GM12801 (cell line): ENCODE results near the gene WDR7.

Experiments used
- CTCF ChIP-seq: IDR thresholded peaks from one replicate; pipeline ENCODE4 v1.5.1; 2011; ENCODE audit warnings: control low read depth; ENCODE audit not compliant: insufficient read length; ENCODE audit errors: extremely low read depth

WDR7 gene

GRCh38 chr18:56913941-56914340 lies 262.8 kb downstream of the WDR7 start:
- TF ChIP-seq CTCF = no peak

- TF ChIP-seq CTCF = no peak
Measured at GRCh38 chr18:56919190-56919589, 268.0 kb downstream of the WDR7 start.

- TF ChIP-seq CTCF = no peak
Measured at GRCh38 chr18:56921896-56922480, 270.8 kb downstream of the WDR7 start.

- no peak for TF ChIP-seq CTCF
Measured at GRCh38 chr18:56926734-56927133, 275.6 kb downstream of the WDR7 start.

GRCh38 chr18:56927786-56928185 lies 276.6 kb downstream of the WDR7 start:
- TF ChIP-seq CTCF = no peak

GRCh38 chr18:56929886-56930285 lies 278.7 kb downstream of the WDR7 start:
- TF ChIP-seq CTCF = no peak

- TF ChIP-seq CTCF = no peak
Measured at GRCh38 chr18:56933472-56933871, 282.3 kb downstream of the WDR7 start.
